ENCODE results near the gene TBRG4. TPM values are rescaled to one million over a fixed set of nuclear protein-coding genes. Genes with fewer than 3 reads are reported as not detected.

TBRG4 gene
- total RNA-seq, 1 experiment from 2014 or later = 127 TPM

- no peak overlapping the region for H4K8ac ChIP-seq (replicated peaks; ENCODE audit: insufficient read length, low read depth, low read length)
- no peak overlapping the region for H2BK120ac ChIP-seq (ENCODE audit: low read depth, low read length, poor library complexity, severe bottlenecking)
- H3K23me2 ChIP-seq (ENCODE audit: insufficient read length, low read depth, low read length, poor library complexity, severe bottlenecking) = no peaks in the 10 kb centered on the region
- H3K79me1 ChIP-seq (ENCODE audit: insufficient read depth, low read depth, low read length, poor library complexity, severe bottlenecking) = no peaks in the 10 kb centered on the region
- H3K9me3 Mint-ChIP-seq = peaks cover 0 to 4% of the 10 kb centered on the region in 2 experiments; a peak in 1 of 5 replicates
- H2BK12ac ChIP-seq (ENCODE audit: insufficient read length, low read depth, low read length) = no peak overlapping the region
- H3K4me1 Mint-ChIP-seq = peaks cover 5 to 6% of the 10 kb centered on the region in 2 experiments
- no peak overlapping the region for H2AK5ac ChIP-seq (ENCODE audit: insufficient read length, low read length)
- DNase-seq = no peak
- no peak overlapping the region for H3K23ac ChIP-seq (ENCODE audit: insufficient read length, low read depth, low read length)
- no peak overlapping the region for H3K27ac Mint-ChIP-seq
- no peaks in the 10 kb centered on the region for H3K27me3 ChIP-seq (ENCODE audit: insufficient read depth, low read length)
- no peak overlapping the region for H2BK15ac ChIP-seq (ENCODE audit: low read depth, low read length)
- H2BK5ac ChIP-seq (ENCODE audit: insufficient read length, low read length) = no peak overlapping the region
- H4K20me1 ChIP-seq (ENCODE audit: control insufficient read depth, insufficient read depth, insufficient read length) = no peaks in the 10 kb centered on the region
- H3K4ac ChIP-seq (ENCODE audit: low read depth, low read length) = no peak overlapping the region
- no peak overlapping the region for H2AFZ ChIP-seq (ENCODE audit: low read length)
- no peak overlapping the region for H3K4me3 Mint-ChIP-seq
- H4K5ac ChIP-seq (ENCODE audit: insufficient read length, low read depth, low read length) = no peak overlapping the region
- no peaks in the 10 kb centered on the region for H3K4me1 ChIP-seq (ENCODE audit: insufficient read depth, low read length)
- no peak overlapping the region for H3K14ac ChIP-seq (ENCODE audit: insufficient read depth, low read length)
- no peak overlapping the region for H3K9ac ChIP-seq (ENCODE audit: extremely low read depth, insufficient read length, low read length)
- H3K79me2 ChIP-seq (ENCODE audit: insufficient read depth, low read length) = peaks cover 1% of the 10 kb centered on the region; the same call in 1 of the 2 replicates
- no peak overlapping the region for H3K27ac ChIP-seq (ENCODE audit: insufficient read length, low read depth, low read length)
- H3K9me3 ChIP-seq (ENCODE audit: control insufficient read depth, low read depth, low read length) = no peaks in the 10 kb centered on the region
- TF ChIP-seq CTCF (conservative IDR thresholded peaks at IDR 0.05) = no peak
- no peak overlapping the region for H3K18ac ChIP-seq (ENCODE audit: insufficient read length, low read depth, low read length)
- peaks cover 35% of the 10 kb centered on the region for H3K27me3 Mint-ChIP-seq (ENCODE audit: low read depth)
- H4K91ac ChIP-seq (ENCODE audit: insufficient read length, low read depth, low read length) = no peak overlapping the region
- H3K56ac ChIP-seq (ENCODE audit: insufficient read length, low read depth, low read length) = no peak overlapping the region
- no peak overlapping the region for H3T11ph ChIP-seq (ENCODE audit: low read length)
- H2BK20ac ChIP-seq (ENCODE audit: low read depth, low read length, poor library complexity, severe bottlenecking) = no peak overlapping the region
- H3K4me2 ChIP-seq (ENCODE audit: insufficient read depth, insufficient read length, low read length) = no peak overlapping the region
- no CpG with 5 or more reads among the region's 1 CpG for WGBS (ENCODE audit: extremely low coverage, insufficient read length, low lambda C conversion rate)
- peaks cover 0 to 2% (median 0%) of the 10 kb centered on the region in 3 experiments; a peak in 2 of 7 replicates for H3K36me3 Mint-ChIP-seq (ENCODE audit: insufficient read depth in 1 of 3, low read depth in 3 of 3)
Observed at GRCh38 chr7:45116048-45116447, 4.6 kb upstream of the TBRG4 start.

Data from H9 (cell line).